Keratinocyte (primary cell): ENCODE data around the gene MYO1D. TPM values are rescaled to one million over a fixed set of nuclear protein-coding genes. Genes with fewer than 3 reads are reported as not detected.

Source experiments
- DNase-seq: peaks from one replicate; pipeline ENCODE4 v3.0.0-alpha.2; 2011; ENCODE audit warnings: low read depth, missing footprints, low spot score
- FAIRE-seq: peaks from 2 replicates; lab custom pipeline; 2011; peaks lifted over from hg19 to GRCh38; lab: Jason Lieb, UNC
- H2AFZ ChIP-seq: 2 replicates; pipeline ENCODE4 v1.6.0; 2012; ENCODE audit warnings: low read length, control low read depth, inconsistent platforms; ENCODE audit not compliant: control insufficient read depth
- H3K27ac ChIP-seq: 2 replicates; pipeline ENCODE4 v1.5.1; 2011; ENCODE audit warnings: low read length; ENCODE audit not compliant: control insufficient read depth, insufficient read depth
- H3K27me3 ChIP-seq: 3 replicates; pipeline ENCODE4 v1.6.0; 2011; ENCODE audit warnings: low read length; ENCODE audit not compliant: control insufficient read depth, insufficient read depth; ENCODE audit errors: extremely low read depth
- H3K36me3 ChIP-seq, 2 experiments: 2 replicates in 1 of 2; 3 replicates in 1 of 2; pipeline ENCODE4 v1.5.1; 2011; ENCODE audit warnings: low read length in 2 of 2, mild to moderate bottlenecking in 1 of 2; ENCODE audit not compliant: control insufficient read depth in 2 of 2, insufficient read depth in 2 of 2; ENCODE audit errors: extremely low read depth in 1 of 2
- H3K4me1 ChIP-seq: 3 replicates; pipeline ENCODE4 v1.5.1; 2011; ENCODE audit warnings: low read length; ENCODE audit not compliant: control insufficient read depth, insufficient read depth; ENCODE audit errors: extremely low read depth
- H3K4me2 ChIP-seq: 3 replicates; pipeline ENCODE4 v1.6.0; 2011; ENCODE audit warnings: low read depth, low read length; ENCODE audit not compliant: control insufficient read depth, insufficient read depth; ENCODE audit errors: extremely low read depth
- H3K4me3 ChIP-seq, 3 experiments: fragments of 200-600 bp in 1 of 3; sonication (generic) in 1 of 3; 2 replicates in 2 of 3; 3 replicates in 1 of 3; pipeline ENCODE4 v1.5.1; 2011 to 2016; ENCODE audit warnings: low read length in 3 of 3, mild to moderate bottlenecking in 3 of 3, control low read depth in 2 of 3, inconsistent platforms in 1 of 3, low read depth in 1 of 3, mixed read lengths in 1 of 3, mixed run types in 1 of 3, moderate library complexity in 1 of 3; ENCODE audit not compliant: control insufficient read depth in 2 of 3, insufficient read depth in 2 of 3; ENCODE audit errors: extremely low read depth in 1 of 3
- H3K79me2 ChIP-seq: 2 replicates; pipeline ENCODE4 v1.6.0; 2012; ENCODE audit warnings: low read length; ENCODE audit not compliant: control insufficient read depth, insufficient read depth
- H3K9ac ChIP-seq: 3 replicates; pipeline ENCODE4 v1.6.0; 2011; ENCODE audit warnings: low read length; ENCODE audit not compliant: control insufficient read depth, insufficient read depth; ENCODE audit errors: extremely low read depth
- H3K9me1 ChIP-seq: 3 replicates; pipeline ENCODE4 v1.6.0; 2011; ENCODE audit warnings: low read length; ENCODE audit not compliant: control insufficient read depth, insufficient read depth; ENCODE audit errors: extremely low read depth
- H3K9me3 ChIP-seq: 2 replicates; pipeline ENCODE4 v1.5.1; 2012; ENCODE audit warnings: low read depth, low read length; ENCODE audit not compliant: control insufficient read depth
- H4K20me1 ChIP-seq: 3 replicates; pipeline ENCODE4 v1.6.0; 2011; ENCODE audit warnings: low read length; ENCODE audit not compliant: control insufficient read depth, insufficient read depth; ENCODE audit errors: extremely low read depth
- EZH2 ChIP-seq: IDR thresholded peaks from one replicate; pipeline ENCODE4 v1.6.1; 2012; ENCODE audit warnings: inconsistent platforms, mild to moderate bottlenecking, low read length, moderate library complexity
- dilution Hi-C: fragments of 300-500 bp; cut with MboI; formaldehyde crosslinking; loops from one replicate; pipeline ENCODE4 v1.7.0; 2020; ENCODE audit warnings: low sequenced_read_pairs; ENCODE audit not compliant: extremely low pct_ligation_motif_present
- polyA plus RNA-seq, 5 experiments: library from polyadenylated mRNA; depleted of rRNA in 3 of 5; stranded (reverse) in 3 of 5; stranded (forward) in 1 of 5; unstranded in 1 of 5; fragments of >200 nt; gene quantifications; 1 replicate in 1 of 5; 2 replicates in 3 of 5; 3 replicates in 1 of 5; pipeline versions ENCODE4 v1.2.1 to v1.2.3, GENCODE V29; 2011 to 2012; ENCODE audit warnings: missing spikeins in 2 of 5, low read depth in 1 of 5, low replicate concordance in 1 of 5
- TF ChIP-seq, protein P1 (sequence below), 3 experiments: IDR thresholded peaks in 1 of 3; conservative IDR thresholded peaks in 1 of 3; optimal IDR thresholded peaks in 1 of 3; 2 replicates in 2 of 3; 3 replicates in 1 of 3; pipeline versions ENCODE3 to v1.5.1; 2011; ENCODE audit warnings: low read length in 3 of 3, mild to moderate bottlenecking in 3 of 3, moderate library complexity in 2 of 3, control low read depth in 1 of 3, inconsistent platforms in 1 of 3; ENCODE audit not compliant: insufficient read depth in 2 of 3; ENCODE audit errors: extremely low read depth in 1 of 3

The MYO1D gene
- polyA plus RNA-seq, 1 donor (not counting 4 experiments of a cell fraction or from before 2014, with no cell fraction given): 33.7 TPM

- peaks cover 37% of the 10 kb centered on the region for H3K79me2 ChIP-seq
- H2AFZ ChIP-seq: no peak overlapping the region
- no peak for DNase-seq
- no peak overlapping the region for H3K4me3 ChIP-seq
- FAIRE-seq: no peak
- H3K9me3 ChIP-seq: no peaks in the 10 kb centered on the region
- H3K27ac ChIP-seq: no peak overlapping the region
- H4K20me1 ChIP-seq: no peaks in the 10 kb centered on the region
- dilution Hi-C loops: no loop called here
- H3K4me2 ChIP-seq: peak overlapping the region; percentile 94
- TF ChIP-seq EZH2: no peak
- TF ChIP-seq, protein P1, sequence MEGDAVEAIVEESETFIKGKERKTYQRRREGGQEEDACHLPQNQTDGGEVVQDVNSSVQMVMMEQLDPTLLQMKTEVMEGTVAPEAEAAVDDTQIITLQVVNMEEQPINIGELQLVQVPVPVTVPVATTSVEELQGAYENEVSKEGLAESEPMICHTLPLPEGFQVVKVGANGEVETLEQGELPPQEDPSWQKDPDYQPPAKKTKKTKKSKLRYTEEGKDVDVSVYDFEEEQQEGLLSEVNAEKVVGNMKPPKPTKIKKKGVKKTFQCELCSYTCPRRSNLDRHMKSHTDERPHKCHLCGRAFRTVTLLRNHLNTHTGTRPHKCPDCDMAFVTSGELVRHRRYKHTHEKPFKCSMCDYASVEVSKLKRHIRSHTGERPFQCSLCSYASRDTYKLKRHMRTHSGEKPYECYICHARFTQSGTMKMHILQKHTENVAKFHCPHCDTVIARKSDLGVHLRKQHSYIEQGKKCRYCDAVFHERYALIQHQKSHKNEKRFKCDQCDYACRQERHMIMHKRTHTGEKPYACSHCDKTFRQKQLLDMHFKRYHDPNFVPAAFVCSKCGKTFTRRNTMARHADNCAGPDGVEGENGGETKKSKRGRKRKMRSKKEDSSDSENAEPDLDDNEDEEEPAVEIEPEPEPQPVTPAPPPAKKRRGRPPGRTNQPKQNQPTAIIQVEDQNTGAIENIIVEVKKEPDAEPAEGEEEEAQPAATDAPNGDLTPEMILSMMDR (optimal IDR thresholded peaks at IDR 0.05 in 1 of 3, IDR thresholded peaks at IDR 0.05 in 1 of 3, conservative IDR thresholded peaks at IDR 0.05 in 1 of 3; ENCODE audit: extremely low read depth in 1 of 3, insufficient read depth in 2 of 3, low read length in 3 of 3): no peak
- peaks cover 53% of the 10 kb centered on the region for H3K4me1 ChIP-seq
- peaks cover 9% of the 10 kb centered on the region for H3K9me1 ChIP-seq
- H3K36me3 ChIP-seq: peaks cover 9 to 25% of the 10 kb centered on the region in 2 experiments
- no peaks in the 10 kb centered on the region for H3K27me3 ChIP-seq
- no peak overlapping the region for H3K9ac ChIP-seq
Observed at GRCh38 chr17:32491371-32492263, 385.3 kb downstream of the MYO1D start.

DNA sequence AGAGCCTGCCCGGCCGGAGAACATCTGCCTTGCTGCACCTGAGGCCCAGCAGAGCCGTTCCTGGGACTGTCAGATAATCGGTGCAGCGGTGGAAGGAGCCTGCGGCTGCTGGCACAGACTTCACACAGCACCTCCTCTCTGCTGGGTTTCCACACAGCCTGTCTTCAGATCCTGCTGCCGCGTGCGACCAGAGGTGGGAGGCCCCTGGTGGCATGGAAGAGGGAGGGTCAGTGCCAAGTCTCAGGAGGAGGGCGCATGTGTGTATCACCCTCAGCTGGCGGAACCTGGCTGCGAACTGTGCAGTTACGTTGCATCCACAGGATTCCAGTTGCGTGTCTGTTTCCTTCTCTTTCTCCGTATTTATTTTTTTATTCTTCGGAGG, 386.8 kb downstream of the MYO1D start:
- no peak for FAIRE-seq
- H3K4me3 ChIP-seq: peak overlapping the region; percentile 22 to 48 (median 22)

More for the DNA sequence above, 386.8 kb downstream of the MYO1D start:
- TF ChIP-seq, protein P1 (optimal IDR thresholded peaks at IDR 0.05 in 1 of 3, IDR thresholded peaks at IDR 0.05 in 1 of 3, conservative IDR thresholded peaks at IDR 0.05 in 1 of 3; ENCODE audit: extremely low read depth in 1 of 3, insufficient read depth in 2 of 3, low read length in 3 of 3): peak in 1 of 3 experiments; percentile 5
- TF ChIP-seq EZH2: no peak
- dilution Hi-C loops: no loop called here
- H3K27ac ChIP-seq: no peak overlapping the region
- DNase-seq: no peak
- H3K9ac ChIP-seq: peak overlapping the region; percentile 19
- H3K79me2 ChIP-seq: peaks cover 37% of the 10 kb centered on the region
- H3K4me1 ChIP-seq: peaks cover 46% of the 10 kb centered on the region
- no peaks in the 10 kb centered on the region for H3K27me3 ChIP-seq
- H4K20me1 ChIP-seq: no peaks in the 10 kb centered on the region
- H3K4me2 ChIP-seq: peak overlapping the region; percentile 94
- H3K36me3 ChIP-seq: peaks cover 9 to 25% of the 10 kb centered on the region in 2 experiments
- no peaks in the 10 kb centered on the region for H3K9me3 ChIP-seq
- no peak overlapping the region for H2AFZ ChIP-seq
- peaks cover 9% of the 10 kb centered on the region for H3K9me1 ChIP-seq
